GM13976 (cell line): ENCODE results near the gene FRS3.

Experiments
- DNase-seq: peaks from one replicate; pipeline ENCODE4 v3.0.0; 2012; ENCODE audit warnings: low spot score
- in situ Hi-C: fragments of 300-500 bp; cut with MboI; formaldehyde crosslinking; loops from one replicate; pipeline ENCODE4 v1.12.0; 2022; ENCODE audit warnings: low sequenced_read_pairs, mixed read lengths, inconsistent platforms; ENCODE audit not compliant: unreplicated experiment
- TF ChIP-seq, protein P1 (sequence below): IDR thresholded peaks from 2 replicates; pipeline ENCODE4 v1.5.1; 2012; ENCODE audit warnings: borderline replicate concordance, mild to moderate bottlenecking; ENCODE audit not compliant: insufficient read depth; ENCODE audit errors: extremely low read depth, missing control alignments, control extremely low read depth

FRS3 gene

GRCh38 chr6:41779336-41779735 is 364 bp downstream of the FRS3 start:
- in situ Hi-C loops = no loop called here
- TF ChIP-seq, protein P1, sequence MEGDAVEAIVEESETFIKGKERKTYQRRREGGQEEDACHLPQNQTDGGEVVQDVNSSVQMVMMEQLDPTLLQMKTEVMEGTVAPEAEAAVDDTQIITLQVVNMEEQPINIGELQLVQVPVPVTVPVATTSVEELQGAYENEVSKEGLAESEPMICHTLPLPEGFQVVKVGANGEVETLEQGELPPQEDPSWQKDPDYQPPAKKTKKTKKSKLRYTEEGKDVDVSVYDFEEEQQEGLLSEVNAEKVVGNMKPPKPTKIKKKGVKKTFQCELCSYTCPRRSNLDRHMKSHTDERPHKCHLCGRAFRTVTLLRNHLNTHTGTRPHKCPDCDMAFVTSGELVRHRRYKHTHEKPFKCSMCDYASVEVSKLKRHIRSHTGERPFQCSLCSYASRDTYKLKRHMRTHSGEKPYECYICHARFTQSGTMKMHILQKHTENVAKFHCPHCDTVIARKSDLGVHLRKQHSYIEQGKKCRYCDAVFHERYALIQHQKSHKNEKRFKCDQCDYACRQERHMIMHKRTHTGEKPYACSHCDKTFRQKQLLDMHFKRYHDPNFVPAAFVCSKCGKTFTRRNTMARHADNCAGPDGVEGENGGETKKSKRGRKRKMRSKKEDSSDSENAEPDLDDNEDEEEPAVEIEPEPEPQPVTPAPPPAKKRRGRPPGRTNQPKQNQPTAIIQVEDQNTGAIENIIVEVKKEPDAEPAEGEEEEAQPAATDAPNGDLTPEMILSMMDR = no peak
- DNase-seq = no peak

DNA sequence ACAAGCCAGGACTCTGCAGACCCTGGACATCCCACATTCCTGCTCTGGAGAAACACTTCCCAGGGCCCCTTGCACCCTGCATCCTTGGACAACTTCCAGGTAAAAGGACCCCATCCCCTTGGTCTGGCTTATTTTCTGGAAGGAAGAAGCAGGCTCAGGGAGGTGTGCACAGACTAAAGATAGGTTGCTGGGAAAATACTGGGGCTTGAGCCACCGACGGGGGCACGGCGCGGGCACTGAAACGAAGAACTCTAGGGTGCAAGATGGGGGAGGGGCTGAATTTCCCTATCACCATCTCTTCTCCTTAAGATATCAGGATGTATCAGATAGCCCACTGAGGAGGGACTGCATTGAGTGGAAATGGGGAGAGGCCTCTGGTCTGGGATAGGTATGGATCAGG is 805 bp downstream of the FRS3 start:
- in situ Hi-C loops = no loop called here
- TF ChIP-seq, protein P1 = no peak
- DNase-seq = no peak

GRCh38 chr6:41777551-41778285 is 2.0 kb downstream of the FRS3 start:
- no peak for DNase-seq
- TF ChIP-seq, protein P1 = no peak
- in situ Hi-C loops = no loop called here

GRCh38 chr6:41775293-41775882 is 4.3 kb downstream of the FRS3 start:
- DNase-seq = no peak
- TF ChIP-seq, protein P1 = no peak
- in situ Hi-C loops = no loop called here

GRCh38 chr6:41774841-41775240 is 4.9 kb downstream of the FRS3 start:
- in situ Hi-C loops = no loop called here
- TF ChIP-seq, protein P1 = no peak
- DNase-seq = no peak

GRCh38 chr6:41771058-41771983 is 8.4 kb downstream of the FRS3 start:
- no peak for DNase-seq
- in situ Hi-C loops = no loop called here
- TF ChIP-seq, protein P1 = no peak
